Stimulated activated CD8-positive, alpha-beta memory T cell treated with anti-CD3 and anti-CD28 coated beads, Interleukin-12 subunit alpha, Interleukin-12 subunit beta, amount 100 ng/mL, for 24 hours (primary cell): Measurements from ENCODE around the gene LSM14A.
"Not testable (repeated sequence)": the region's sequence is repeated elsewhere in the genome, so short reads cannot be mapped to it uniquely, and the experiment has no call there.

Experiments
- DNase-seq: peaks from one replicate; pipeline ENCODE4 v3.0.0-alpha.2; 2020; ENCODE audit errors: extremely low read depth

LSM14A gene

GRCh38 chr19:34171877-34172660 is at the start of gene LSM14A:
Gene LSM14A (plus strand): TSS chr19:34172504. CDS start chr19:34172643, 139 bp downstream.
- DNase-seq: peak; percentile 60

- DNase-seq: no peak
These were observed 47.5 kb upstream of the LSM14A start for GRCh38 chr19:34124828-34125227.

- no peak for DNase-seq
These were observed 45.3 kb upstream of the LSM14A start for GRCh38 chr19:34126966-34127365.

GRCh38 chr19:34127684-34128189 is 44.6 kb upstream of the LSM14A start:
- DNase-seq: no peak

GRCh38 chr19:34128558-34129250 is 43.6 kb upstream of the LSM14A start:
- DNase-seq: no peak

GRCh38 chr19:34131100-34131499 is 41.2 kb upstream of the LSM14A start:
- DNase-seq: no peak

- not testable (repeated sequence) for DNase-seq
These were observed 40.2 kb upstream of the LSM14A start for GRCh38 chr19:34132145-34132544.

GRCh38 chr19:34132706-34133105 is 39.6 kb upstream of the LSM14A start:
- not testable (repeated sequence) for DNase-seq

GRCh38 chr19:34134190-34135053 is 37.9 kb upstream of the LSM14A start:
- DNase-seq: peak; percentile 78

GRCh38 chr19:34135054-34135800 is 37.1 kb upstream of the LSM14A start:
- DNase-seq: no peak

- no peak for DNase-seq
These were observed 36.3 kb upstream of the LSM14A start for GRCh38 chr19:34135821-34136611.

GRCh38 chr19:34141025-34141424 is 31.3 kb upstream of the LSM14A start:
- no peak for DNase-seq

GRCh38 chr19:34142440-34142839 is 29.9 kb upstream of the LSM14A start:
- DNase-seq: no peak

- DNase-seq: no peak
These were observed 26.5 kb upstream of the LSM14A start for GRCh38 chr19:34145741-34146202.

- no peak for DNase-seq
These were observed 23.6 kb upstream of the LSM14A start for GRCh38 chr19:34148658-34149185.

GRCh38 chr19:34149873-34150272 is 22.4 kb upstream of the LSM14A start:
- DNase-seq: no peak

- no peak for DNase-seq
These were observed 21.7 kb upstream of the LSM14A start for GRCh38 chr19:34150558-34150957.

GRCh38 chr19:34151439-34151838 is 20.9 kb upstream of the LSM14A start:
- no peak for DNase-seq

GRCh38 chr19:34154401-34154800 is 17.9 kb upstream of the LSM14A start:
- DNase-seq: no peak

GRCh38 chr19:34155686-34156085 is 16.6 kb upstream of the LSM14A start:
- no peak for DNase-seq
